ENCODE measurements around the gene LRRC32. TPM values are rescaled to one million over a fixed set of nuclear protein-coding genes. Genes with fewer than 3 reads are reported as not detected.

Gene LRRC32
- total and polyA plus RNA-seq, 2 experiments from 2014 or later: 0.42 to 0.58 TPM

- Mint-ChIP-seq H3K9me3 (no peaks in the 10 kb centered on the region), H3K27ac (no peak overlapping the region; the same call in 1 of the 2 replicates), H3K27me3 (ENCODE audit: insufficient read depth, low read depth, poor library complexity) (peaks cover 5% of the 10 kb centered on the region), H3K4me3 (no peak overlapping the region), H3K4me1 (peaks cover 3% of the 10 kb centered on the region), H3K36me3 (ENCODE audit: low read depth) (no peaks in the 10 kb centered on the region)
- H3K36me3 ChIP-seq (ENCODE audit: insufficient read depth): no peaks in the 10 kb centered on the region
- no peaks in the 10 kb centered on the region for H3K27me3 ChIP-seq (ENCODE audit: insufficient read depth)
- H3K4me3 ChIP-seq: no peak overlapping the region
- no peak overlapping the region for H3K27ac ChIP-seq (ENCODE audit: low read depth)
- no peaks in the 10 kb centered on the region for H3F3A ChIP-seq (replicated peaks; ENCODE audit: low read depth)
- H3K4me2 ChIP-seq: no peak overlapping the region
- H4K20me1 ChIP-seq (replicated peaks; ENCODE audit: insufficient read depth): no peaks in the 10 kb centered on the region
- H3K4me1 ChIP-seq (ENCODE audit: insufficient read depth): no peaks in the 10 kb centered on the region; the same call in 1 of the 2 replicates
- H3K9me2 ChIP-seq (ENCODE audit: insufficient read depth): no peaks in the 10 kb centered on the region
- no peaks in the 10 kb centered on the region for H3K79me2 ChIP-seq (replicated peaks; ENCODE audit: insufficient read depth)
- ATAC-seq (no peak), DNase-seq (ENCODE audit: low spot score) (no peak)
- H2AFZ ChIP-seq: no peak overlapping the region
- no peak for TF ChIP-seq JUNB (IDR thresholded peaks at IDR 0.05; ENCODE audit: unreplicated experiment)
- TF ChIP-seq, protein P1, sequence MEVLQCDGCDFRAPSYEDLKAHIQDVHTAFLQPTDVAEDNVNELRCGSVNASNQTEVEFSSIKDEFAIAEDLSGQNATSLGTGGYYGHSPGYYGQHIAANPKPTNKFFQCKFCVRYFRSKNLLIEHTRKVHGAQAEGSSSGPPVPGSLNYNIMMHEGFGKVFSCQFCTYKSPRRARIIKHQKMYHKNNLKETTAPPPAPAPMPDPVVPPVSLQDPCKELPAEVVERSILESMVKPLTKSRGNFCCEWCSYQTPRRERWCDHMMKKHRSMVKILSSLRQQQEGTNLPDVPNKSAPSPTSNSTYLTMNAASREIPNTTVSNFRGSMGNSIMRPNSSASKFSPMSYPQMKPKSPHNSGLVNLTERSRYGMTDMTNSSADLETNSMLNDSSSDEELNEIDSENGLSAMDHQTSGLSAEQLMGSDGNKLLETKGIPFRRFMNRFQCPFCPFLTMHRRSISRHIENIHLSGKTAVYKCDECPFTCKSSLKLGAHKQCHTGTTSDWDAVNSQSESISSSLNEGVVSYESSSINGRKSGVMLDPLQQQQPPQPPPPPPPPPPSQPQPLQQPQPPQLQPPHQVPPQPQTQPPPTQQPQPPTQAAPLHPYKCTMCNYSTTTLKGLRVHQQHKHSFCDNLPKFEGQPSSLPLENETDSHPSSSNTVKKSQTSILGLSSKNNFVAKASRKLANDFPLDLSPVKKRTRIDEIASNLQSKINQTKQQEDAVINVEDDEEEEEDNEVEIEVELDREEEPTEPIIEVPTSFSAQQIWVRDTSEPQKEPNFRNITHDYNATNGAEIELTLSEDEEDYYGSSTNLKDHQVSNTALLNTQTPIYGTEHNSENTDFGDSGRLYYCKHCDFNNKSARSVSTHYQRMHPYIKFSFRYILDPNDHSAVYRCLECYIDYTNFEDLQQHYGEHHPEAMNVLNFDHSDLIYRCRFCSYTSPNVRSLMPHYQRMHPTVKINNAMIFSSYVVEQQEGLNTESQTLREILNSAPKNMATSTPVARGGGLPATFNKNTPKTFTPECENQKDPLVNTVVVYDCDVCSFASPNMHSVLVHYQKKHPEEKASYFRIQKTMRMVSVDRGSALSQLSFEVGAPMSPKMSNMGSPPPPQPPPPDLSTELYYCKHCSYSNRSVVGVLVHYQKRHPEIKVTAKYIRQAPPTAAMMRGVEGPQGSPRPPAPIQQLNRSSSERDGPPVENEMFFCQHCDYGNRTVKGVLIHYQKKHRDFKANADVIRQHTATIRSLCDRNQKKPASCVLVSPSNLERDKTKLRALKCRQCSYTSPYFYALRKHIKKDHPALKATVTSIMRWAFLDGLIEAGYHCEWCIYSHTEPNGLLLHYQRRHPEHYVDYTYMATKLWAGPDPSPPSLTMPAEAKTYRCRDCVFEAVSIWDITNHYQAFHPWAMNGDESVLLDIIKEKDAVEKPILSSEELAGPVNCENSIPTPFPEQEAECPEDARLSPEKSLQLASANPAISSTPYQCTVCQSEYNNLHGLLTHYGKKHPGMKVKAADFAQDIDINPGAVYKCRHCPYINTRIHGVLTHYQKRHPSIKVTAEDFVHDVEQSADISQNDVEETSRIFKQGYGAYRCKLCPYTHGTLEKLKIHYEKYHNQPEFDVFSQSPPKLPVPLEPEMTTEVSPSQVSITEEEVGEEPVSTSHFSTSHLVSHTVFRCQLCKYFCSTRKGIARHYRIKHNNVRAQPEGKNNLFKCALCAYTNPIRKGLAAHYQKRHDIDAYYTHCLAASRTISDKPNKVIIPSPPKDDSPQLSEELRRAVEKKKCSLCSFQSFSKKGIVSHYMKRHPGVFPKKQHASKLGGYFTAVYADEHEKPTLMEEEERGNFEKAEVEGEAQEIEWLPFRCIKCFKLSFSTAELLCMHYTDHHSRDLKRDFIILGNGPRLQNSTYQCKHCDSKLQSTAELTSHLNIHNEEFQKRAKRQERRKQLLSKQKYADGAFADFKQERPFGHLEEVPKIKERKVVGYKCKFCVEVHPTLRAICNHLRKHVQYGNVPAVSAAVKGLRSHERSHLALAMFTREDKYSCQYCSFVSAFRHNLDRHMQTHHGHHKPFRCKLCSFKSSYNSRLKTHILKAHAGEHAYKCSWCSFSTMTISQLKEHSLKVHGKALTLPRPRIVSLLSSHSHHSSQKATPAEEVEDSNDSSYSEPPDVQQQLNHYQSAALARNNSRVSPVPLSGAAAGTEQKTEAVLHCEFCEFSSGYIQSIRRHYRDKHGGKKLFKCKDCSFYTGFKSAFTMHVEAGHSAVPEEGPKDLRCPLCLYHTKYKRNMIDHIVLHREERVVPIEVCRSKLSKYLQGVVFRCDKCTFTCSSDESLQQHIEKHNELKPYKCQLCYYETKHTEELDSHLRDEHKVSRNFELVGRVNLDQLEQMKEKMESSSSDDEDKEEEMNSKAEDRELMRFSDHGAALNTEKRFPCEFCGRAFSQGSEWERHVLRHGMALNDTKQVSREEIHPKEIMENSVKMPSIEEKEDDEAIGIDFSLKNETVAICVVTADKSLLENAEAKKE (CRISPR knock-in tag; IDR thresholded peaks at IDR 0.05): no peak
- no peak for TF ChIP-seq STAT1 (IDR thresholded peaks at IDR 0.05; ENCODE audit: unreplicated experiment)
- no peak for TF ChIP-seq EZH2 (IDR thresholded peaks at IDR 0.05; ENCODE audit: low read depth, unreplicated experiment)
- TF ChIP-seq POLR2AphosphoS5 (IDR thresholded peaks at IDR 0.05; ENCODE audit: low read depth): no peak
- TF ChIP-seq ZNF114 (CRISPR knock-in tag; IDR thresholded peaks at IDR 0.05): no peak
- TF ChIP-seq EZH2phosphoT487 (IDR thresholded peaks at IDR 0.05; ENCODE audit: unreplicated experiment): no peak
- TF ChIP-seq ETS1 (IDR thresholded peaks at IDR 0.05): no peak
- no peak for TF ChIP-seq NANOG (IDR thresholded peaks at IDR 0.05; ENCODE audit: borderline replicate concordance)
- no peak for TF ChIP-seq CREB1 (CRISPR knock-in tag; IDR thresholded peaks at IDR 0.05; ENCODE audit: low read depth)
- TF ChIP-seq CTCF (conservative IDR thresholded peaks at IDR 0.05; ENCODE audit: low read depth in 2 of 2): no peak
Observed at GRCh38 chr11:76717369-76717768, 46.8 kb upstream of the LRRC32 start.
